GM20431 (cell line): ENCODE measurements around the gene TMEM222.
"Not testable (repeated sequence)": the region's sequence is repeated elsewhere in the genome, so short reads cannot be mapped to it uniquely, and the experiment has no call there.

Experiments used
- in situ Hi-C: fragments of 300-500 bp; cut with MseI, MboI; formaldehyde crosslinking; loops from one replicate; pipeline ENCODE4 v1.15.0; 2020; ENCODE audit warnings: low sequenced_read_pairs; ENCODE audit not compliant: unreplicated experiment

The TMEM222 gene

GRCh38 chr1:27372808-27373690 is 51.1 kb downstream of the TMEM222 start:
- in situ Hi-C loops: no loop called here

- in situ Hi-C loops: no loop called here
These were observed 52.6 kb downstream of the TMEM222 start, which contains the start of gene FCN3 for GRCh38 chr1:27374362-27375086. TSS of gene FCN3 (minus strand) at chr1:27374824. CDS start at chr1:27374818, 6 bp downstream.

GRCh38 chr1:27377760-27378495 is 56.0 kb downstream of the TMEM222 start:
- in situ Hi-C loops: no loop called here

- in situ Hi-C loops: no loop called here
These were observed 57.7 kb downstream of the TMEM222 start for GRCh38 chr1:27379564-27380122.

- in situ Hi-C loops: no loop called here
These were observed 58.3 kb downstream of the TMEM222 start for GRCh38 chr1:27380224-27380623.

GRCh38 chr1:27380766-27381733 is 59.1 kb downstream of the TMEM222 start:
- in situ Hi-C loops: no loop called here

GRCh38 chr1:27381969-27382762 is 60.2 kb downstream of the TMEM222 start:
- in situ Hi-C loops: no loop called here

GRCh38 chr1:27383039-27383605 is 61.2 kb downstream of the TMEM222 start, which contains the start of gene CD164L2:
TSS of gene CD164L2 (minus strand) at chr1:27383333. CDS start at chr1:27383239, 94 bp downstream.
- in situ Hi-C loops: no loop called here

- in situ Hi-C loops: no loop called here
These were observed 61.7 kb downstream of the TMEM222 start for GRCh38 chr1:27383661-27384060.

- in situ Hi-C loops: not testable (repeated sequence)
These were observed 62.8 kb downstream of the TMEM222 start for GRCh38 chr1:27384797-27385196.
